Anterior cingulate cortex (tissue), 58 donors: ENCODE data around the gene DBNDD2.

Source experiments
- DNase-seq, 58 donors: peaks; one replicate each; lab custom pipeline; 2025; lab: John Stamatoyannopoulos, UW

Gene DBNDD2

GRCh38 chr20:45407783-45408645, at the start of gene DBNDD2:
DBNDD2 (plus strand) TSS chr20:45408289; CDS start chr20:45408468, 179 bp downstream.
- DNase-seq: peak in 52 of 58 donors; percentile 42 to 96 (median 78)

- DNase-seq: peak in 1 of 58 donors; percentile 6
Observed at GRCh38 chr20:45359069-45359405, 49.1 kb upstream of the DBNDD2 start.

- no peak for DNase-seq
Observed at GRCh38 chr20:45359406-45360148, 48.5 kb upstream of the DBNDD2 start.

- no peak for DNase-seq
Observed at GRCh38 chr20:45361793-45362192, 46.3 kb upstream of the DBNDD2 start.

GRCh38 chr20:45362804-45363610, 45.1 kb upstream of the DBNDD2 start, which contains the start of gene SYS1:
SYS1 (plus strand) TSS chr20:45363156; CDS start chr20:45363532, 376 bp downstream.
- DNase-seq: peak; percentile 81 to 99 (median 97)

- DNase-seq: no peak
Observed at GRCh38 chr20:45363611-45364492, 44.2 kb upstream of the DBNDD2 start.

- DNase-seq: no peak
Observed at GRCh38 chr20:45365444-45365970, 42.6 kb upstream of the DBNDD2 start.

GRCh38 chr20:45366192-45366591, 41.9 kb upstream of the DBNDD2 start:
- no peak for DNase-seq

GRCh38 chr20:45366631-45367030, 41.5 kb upstream of the DBNDD2 start:
- DNase-seq: no peak

GRCh38 chr20:45367126-45367525, 41.0 kb upstream of the DBNDD2 start:
- no peak for DNase-seq

- DNase-seq: no peak
Observed at GRCh38 chr20:45368221-45368980, 39.7 kb upstream of the DBNDD2 start.

GRCh38 chr20:45370571-45371160, 37.4 kb upstream of the DBNDD2 start:
- DNase-seq: no peak

- DNase-seq: no peak
Observed at GRCh38 chr20:45372241-45372640, 35.8 kb upstream of the DBNDD2 start.

- DNase-seq: peak in 52 of 58 donors; percentile 8 to 81 (median 47)
Observed at GRCh38 chr20:45372646-45373352, 35.3 kb upstream of the DBNDD2 start.

- peak in 56 of 58 donors; percentile 34 to 91 (median 77) for DNase-seq
Observed at GRCh38 chr20:45373353-45374100, 34.6 kb upstream of the DBNDD2 start.

- no peak for DNase-seq
Observed at GRCh38 chr20:45374101-45374467, 34.0 kb upstream of the DBNDD2 start.

GRCh38 chr20:45374966-45375365, 33.1 kb upstream of the DBNDD2 start:
- DNase-seq: no peak
